HuH-7 (cell line): ENCODE data around the gene SLC30A5.
"Not testable (repeated sequence)": the region's sequence is repeated elsewhere in the genome, so short reads cannot be mapped to it uniquely, and the experiment has no call there.

ENCODE experiments used
- DNase-seq: peaks from one replicate; pipeline ENCODE4 v3.0.0; 2011; ENCODE audit warnings: low spot score

SLC30A5 gene

GRCh38 chr5:69105996-69106906 lies 12.4 kb downstream of the SLC30A5 start:
- no peak for DNase-seq

GRCh38 chr5:69108367-69108766 lies 14.6 kb downstream of the SLC30A5 start:
- not testable (repeated sequence) for DNase-seq

- DNase-seq = no peak
These were observed 20.0 kb downstream of the SLC30A5 start for GRCh38 chr5:69113851-69114250.

- no peak for DNase-seq
These were observed 21.7 kb downstream of the SLC30A5 start for GRCh38 chr5:69115526-69115925.

GRCh38 chr5:69129413-69129812 lies 35.6 kb downstream of the SLC30A5 start:
- no peak for DNase-seq

GRCh38 chr5:69130241-69130640 lies 36.4 kb downstream of the SLC30A5 start:
- no peak for DNase-seq

- no peak for DNase-seq
These were observed 37.5 kb downstream of the SLC30A5 start for GRCh38 chr5:69131304-69131703.

- DNase-seq = no peak
These were observed 40.3 kb downstream of the SLC30A5 start for GRCh38 chr5:69134126-69134525.

GRCh38 chr5:69136293-69136692 lies 42.5 kb downstream of the SLC30A5 start:
- no peak for DNase-seq

GRCh38 chr5:69137208-69137607 lies 43.4 kb downstream of the SLC30A5 start:
- DNase-seq = not testable (repeated sequence)

GRCh38 chr5:69137807-69138206 lies 44.0 kb downstream of the SLC30A5 start:
- DNase-seq = no peak

GRCh38 chr5:69138766-69139165 lies 45.0 kb downstream of the SLC30A5 start:
- DNase-seq = no peak

- DNase-seq = not testable (repeated sequence)
These were observed 46.4 kb downstream of the SLC30A5 start for GRCh38 chr5:69140239-69140638.

- no peak for DNase-seq
These were observed 47.0 kb downstream of the SLC30A5 start for GRCh38 chr5:69140827-69141226.

GRCh38 chr5:69148576-69148975 lies 54.8 kb downstream of the SLC30A5 start:
- DNase-seq = not testable (repeated sequence)

GRCh38 chr5:69148981-69149675 lies 55.3 kb downstream of the SLC30A5 start:
- DNase-seq = no peak

- no peak for DNase-seq
These were observed 55.8 kb downstream of the SLC30A5 start for GRCh38 chr5:69149676-69150010.

- no peak for DNase-seq
These were observed 58.9 kb downstream of the SLC30A5 start for GRCh38 chr5:69152731-69153130.

GRCh38 chr5:69156456-69156855 lies 62.6 kb downstream of the SLC30A5 start:
- DNase-seq = no peak

- DNase-seq = no peak
These were observed 64.2 kb downstream of the SLC30A5 start for GRCh38 chr5:69158039-69158438.

GRCh38 chr5:69160651-69161050 lies 66.8 kb downstream of the SLC30A5 start:
- DNase-seq = no peak

GRCh38 chr5:69166686-69167492 lies 73.1 kb downstream of the SLC30A5 start, which contains the start of gene CCNB1:
Gene CCNB1 (plus strand): TSS chr5:69167150. CDS start chr5:69167263, 113 bp downstream.
- peak; percentile 96 for DNase-seq
